ENCODE results near the gene HTR1E. TPM values are rescaled to one million over a fixed set of nuclear protein-coding genes. Genes with fewer than 3 reads are reported as not detected.

HTR1E gene
- total and polyA plus RNA-seq, 4 experiments from 2014 or later, result not detected

GRCh38 chr6:87016772-87017171, 79.4 kb downstream of the HTR1E start:
- DNase-seq, result no peak
- H3K27ac ChIP-seq (ENCODE audit: low read depth, low read length), result no peak overlapping the region
- Mint-ChIP-seq H3K4me3 (no peak overlapping the region), H3K27ac (no peak overlapping the region), H3K4me1 (no peaks in the 10 kb centered on the region), H3K27me3 (peaks cover 11 to 20% of the 10 kb centered on the region in 2 donors), H3K36me3 (no peaks in the 10 kb centered on the region), H3K9me3 (peaks cover 0 to 6% (median 3%) of the 10 kb centered on the region in 8 donors)
- CTCF ChIA-PET (ENCODE audit: partially characterized antibody), result no interaction called here
- H3K36me3 ChIP-seq (ENCODE audit: insufficient read depth, low read length), result no peaks in the 10 kb centered on the region
- POLR2A ChIA-PET (ENCODE audit: partially characterized antibody), result no interaction called here
- intact Hi-C loops (cut with micrococcal nuclease), result no loop called here
- no peaks in the 10 kb centered on the region for H3K4me1 ChIP-seq (ENCODE audit: insufficient read depth, low read length)
- H3K27me3 ChIP-seq (ENCODE audit: insufficient read depth, low read length), result no peaks in the 10 kb centered on the region
- no peaks in the 10 kb centered on the region for H3K9me3 ChIP-seq (ENCODE audit: control insufficient read depth in 1 of 2, low read length in 2 of 2)
- no peak overlapping the region for H3K4me3 ChIP-seq (ENCODE audit: low read length in 2 of 2)

DNA sequence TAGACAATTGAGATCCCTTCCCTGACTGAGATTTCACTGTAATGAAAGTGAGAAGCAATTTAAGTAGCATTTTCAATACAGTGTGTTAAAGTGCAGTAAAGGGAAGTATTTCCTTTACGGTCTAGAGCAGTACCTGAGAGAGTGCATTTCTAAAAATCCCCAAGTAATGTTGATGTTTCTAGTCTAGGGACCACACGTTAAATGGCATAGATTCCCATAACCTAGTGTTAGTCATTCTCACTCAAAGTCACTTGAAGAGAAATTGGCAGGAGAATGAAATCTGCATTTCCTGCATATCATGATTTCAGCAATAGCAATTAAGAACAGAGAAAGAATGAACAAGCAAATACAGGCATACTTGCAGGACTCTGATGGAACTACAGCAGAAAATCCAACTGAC, 89.7 kb downstream of the HTR1E start:
- Mint-ChIP-seq H3K27ac (no peak overlapping the region), H3K27me3 (peaks cover 4 to 7% of the 10 kb centered on the region in 2 donors), H3K36me3 (no peaks in the 10 kb centered on the region), H3K4me3 (no peak overlapping the region), H3K9me3 (peaks cover 0 to 2% (median 0%) of the 10 kb centered on the region in 8 donors), H3K4me1 (no peaks in the 10 kb centered on the region)
- ChIA-PET CTCF (ENCODE audit: partially characterized antibody) (no interaction called here), POLR2A (ENCODE audit: partially characterized antibody) (no interaction called here)
- Histone ChIP-seq H3K27me3 (ENCODE audit: insufficient read depth, low read length) (no peaks in the 10 kb centered on the region), H3K27ac (ENCODE audit: low read depth, low read length) (no peak overlapping the region), H3K4me3 (ENCODE audit: low read length in 2 of 2) (no peak overlapping the region), H3K9me3 (ENCODE audit: control insufficient read depth in 1 of 2, low read length in 2 of 2) (no peaks in the 10 kb centered on the region), H3K4me1 (ENCODE audit: insufficient read depth, low read length) (no peaks in the 10 kb centered on the region), H3K36me3 (ENCODE audit: insufficient read depth, low read length) (no peaks in the 10 kb centered on the region)
- intact Hi-C loops (cut with micrococcal nuclease), result no loop called here
- DNase-seq, result no peak

DNA sequence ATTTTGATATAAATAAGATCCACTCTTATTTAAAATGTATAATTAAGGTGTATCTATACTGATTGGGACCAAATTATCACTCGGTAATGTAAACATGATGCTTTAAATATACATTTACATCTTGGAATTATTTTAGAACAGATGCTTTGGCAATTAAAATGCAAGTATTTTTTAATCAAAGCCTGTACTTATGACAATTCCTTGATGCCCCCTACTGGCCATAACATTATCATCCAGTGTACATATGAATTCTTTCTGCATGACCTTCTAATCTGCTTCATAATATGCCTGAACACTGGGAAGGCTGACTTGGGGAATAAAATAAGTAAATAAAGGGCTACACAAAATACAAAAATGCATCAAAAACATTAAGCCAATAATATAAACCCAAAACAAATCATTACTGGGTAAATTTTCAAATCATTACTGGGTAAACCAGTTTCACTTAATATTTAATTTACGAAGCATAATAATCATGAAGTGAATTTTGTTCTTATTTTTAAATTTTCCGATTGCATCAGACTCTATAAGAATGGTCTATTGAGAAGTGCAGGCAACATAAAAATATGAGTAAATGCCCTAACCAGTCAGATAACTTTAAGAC, 92.5 kb downstream of the HTR1E start:
- H3K4me1 Mint-ChIP-seq, result no peaks in the 10 kb centered on the region
- H3K9me3 Mint-ChIP-seq, result peaks cover 0 to 3% (median 0%) of the 10 kb centered on the region in 8 donors
- H3K27me3 Mint-ChIP-seq, result peaks cover 0 to 9% of the 10 kb centered on the region in 2 donors
- no peaks in the 10 kb centered on the region for H3K27me3 ChIP-seq (ENCODE audit: insufficient read depth, low read length)
- intact Hi-C loops (cut with micrococcal nuclease), result loop anchor here (2.0 kb wide), 1 partner anchor 1675 kb away; no protein-coding TSS in a partner anchor
- H3K36me3 ChIP-seq (ENCODE audit: insufficient read depth, low read length), result no peaks in the 10 kb centered on the region
- ChIA-PET POLR2A (ENCODE audit: partially characterized antibody) (no interaction called here), CTCF (ENCODE audit: partially characterized antibody) (no interaction called here)
- H3K27ac ChIP-seq (ENCODE audit: low read depth, low read length), result no peak overlapping the region
- no peak overlapping the region for H3K4me3 Mint-ChIP-seq
- no peaks in the 10 kb centered on the region for H3K9me3 ChIP-seq (ENCODE audit: control insufficient read depth in 1 of 2, low read length in 2 of 2)
- H3K4me3 ChIP-seq (ENCODE audit: low read length in 2 of 2), result no peak overlapping the region
- peak in 2 of 5 donors; percentile 1 to 2 for DNase-seq
- no peak overlapping the region for H3K27ac Mint-ChIP-seq
- no peaks in the 10 kb centered on the region for H3K36me3 Mint-ChIP-seq
- H3K4me1 ChIP-seq (ENCODE audit: insufficient read depth, low read length), result no peaks in the 10 kb centered on the region

DNA sequence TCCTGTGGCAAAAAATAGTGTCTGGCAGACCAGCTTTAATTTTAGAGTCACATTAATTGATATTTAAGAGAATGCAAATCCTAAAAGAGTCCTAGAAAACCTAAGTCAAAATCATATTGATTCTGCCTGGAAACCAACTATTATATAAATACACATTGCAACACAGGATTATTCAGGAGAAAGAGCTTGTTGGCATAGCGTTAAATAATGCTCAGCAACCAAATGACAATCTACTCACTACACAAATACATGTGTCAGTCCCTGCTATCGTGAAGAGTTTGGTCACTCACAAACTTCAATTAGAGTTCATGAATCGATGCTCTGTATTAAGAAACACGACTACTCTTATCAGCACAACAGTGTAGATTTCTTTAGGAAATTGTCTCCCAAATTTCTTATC, 103.4 kb downstream of the HTR1E start:
- ChIA-PET POLR2A (ENCODE audit: partially characterized antibody) (no interaction called here), CTCF (ENCODE audit: partially characterized antibody) (interaction anchor here (2.6 kb wide), 1 partner anchor 39 kb away, joined by 10 read pairs; no protein-coding TSS in a partner anchor)
- intact Hi-C loops (cut with micrococcal nuclease), result no loop called here
- no peaks in the 10 kb centered on the region for H3K9me3 ChIP-seq (ENCODE audit: control insufficient read depth in 1 of 2, low read length in 2 of 2)
- H3K4me1 Mint-ChIP-seq, result no peaks in the 10 kb centered on the region
- H3K4me3 ChIP-seq (ENCODE audit: low read length in 2 of 2), result no peak overlapping the region
- H3K9me3 Mint-ChIP-seq, result peaks cover 0 to 9% (median 0%) of the 10 kb centered on the region in 8 donors
- H3K36me3 ChIP-seq (ENCODE audit: insufficient read depth, low read length), result no peaks in the 10 kb centered on the region
- peaks cover 12 to 14% of the 10 kb centered on the region in 2 donors for H3K27me3 Mint-ChIP-seq
- no peaks in the 10 kb centered on the region for H3K4me1 ChIP-seq (ENCODE audit: insufficient read depth, low read length)
- H3K27ac ChIP-seq (ENCODE audit: low read depth, low read length), result no peak overlapping the region
- H3K27ac Mint-ChIP-seq, result no peak overlapping the region
- no peak for DNase-seq
- no peak overlapping the region for H3K4me3 Mint-ChIP-seq
- no peaks in the 10 kb centered on the region for H3K36me3 Mint-ChIP-seq
- no peaks in the 10 kb centered on the region for H3K27me3 ChIP-seq (ENCODE audit: insufficient read depth, low read length)

- Histone ChIP-seq H3K4me1 (ENCODE audit: insufficient read depth, low read length) (no peaks in the 10 kb centered on the region), H3K9me3 (ENCODE audit: control insufficient read depth in 1 of 2, low read length in 2 of 2) (no peaks in the 10 kb centered on the region), H3K27me3 (ENCODE audit: insufficient read depth, low read length) (no peaks in the 10 kb centered on the region), H3K4me3 (ENCODE audit: low read length in 2 of 2) (no peak overlapping the region), H3K36me3 (ENCODE audit: insufficient read depth, low read length) (no peaks in the 10 kb centered on the region), H3K27ac (ENCODE audit: low read depth, low read length) (no peak overlapping the region)
- ChIA-PET CTCF (ENCODE audit: partially characterized antibody) (interaction anchor here (2.1 kb wide), 1 partner anchor 33 kb away, joined by 7 read pairs; no protein-coding TSS in a partner anchor), POLR2A (ENCODE audit: partially characterized antibody) (no interaction called here)
- no peak overlapping the region for H3K27ac Mint-ChIP-seq
- peaks cover 11 to 16% of the 10 kb centered on the region in 2 donors for H3K27me3 Mint-ChIP-seq
- DNase-seq, result no peak
- intact Hi-C loops (cut with micrococcal nuclease), result no loop called here
- no peaks in the 10 kb centered on the region for H3K36me3 Mint-ChIP-seq
- H3K9me3 Mint-ChIP-seq, result peaks cover 0 to 2% (median 0%) of the 10 kb centered on the region in 8 donors
- H3K4me1 Mint-ChIP-seq, result no peaks in the 10 kb centered on the region
- H3K4me3 Mint-ChIP-seq, result no peak overlapping the region
These were observed 108.3 kb downstream of the HTR1E start for GRCh38 chr6:87045521-87046075.

DNA sequence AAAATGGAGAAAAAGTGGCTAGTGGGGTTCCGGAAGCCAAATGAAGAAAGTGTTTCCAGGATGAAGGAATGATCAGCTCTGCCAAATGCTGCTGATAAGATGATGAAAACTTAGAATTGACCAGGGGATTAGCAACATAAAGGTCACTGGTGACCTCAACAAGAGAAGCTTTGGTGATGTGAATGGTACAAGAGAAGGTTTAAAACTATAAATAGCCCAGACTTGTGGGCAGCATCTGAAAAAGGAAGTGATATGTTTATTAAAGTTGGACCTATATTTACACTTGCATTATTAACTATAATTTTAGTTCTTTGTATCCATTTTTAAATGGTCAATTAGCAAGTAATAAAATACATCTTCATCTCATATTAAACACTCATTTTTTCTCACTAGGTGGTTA, 112.5 kb downstream of the HTR1E start:
- no peaks in the 10 kb centered on the region for H3K4me1 Mint-ChIP-seq
- no peak overlapping the region for H3K27ac Mint-ChIP-seq
- ChIA-PET POLR2A (ENCODE audit: partially characterized antibody) (no interaction called here), CTCF (ENCODE audit: partially characterized antibody) (no interaction called here)
- no peak for DNase-seq
- no peak overlapping the region for H3K4me3 Mint-ChIP-seq
- Histone ChIP-seq H3K27me3 (ENCODE audit: insufficient read depth, low read length) (no peaks in the 10 kb centered on the region), H3K27ac (ENCODE audit: low read depth, low read length) (no peak overlapping the region), H3K4me3 (ENCODE audit: low read length in 2 of 2) (no peak overlapping the region), H3K4me1 (ENCODE audit: insufficient read depth, low read length) (no peaks in the 10 kb centered on the region), H3K9me3 (ENCODE audit: control insufficient read depth in 1 of 2, low read length in 2 of 2) (no peaks in the 10 kb centered on the region), H3K36me3 (ENCODE audit: insufficient read depth, low read length) (no peaks in the 10 kb centered on the region)
- H3K27me3 Mint-ChIP-seq, result peaks cover 4 to 8% of the 10 kb centered on the region in 2 donors
- no peaks in the 10 kb centered on the region for H3K9me3 Mint-ChIP-seq
- no peaks in the 10 kb centered on the region for H3K36me3 Mint-ChIP-seq
- intact Hi-C loops (cut with micrococcal nuclease), result no loop called here

DNA sequence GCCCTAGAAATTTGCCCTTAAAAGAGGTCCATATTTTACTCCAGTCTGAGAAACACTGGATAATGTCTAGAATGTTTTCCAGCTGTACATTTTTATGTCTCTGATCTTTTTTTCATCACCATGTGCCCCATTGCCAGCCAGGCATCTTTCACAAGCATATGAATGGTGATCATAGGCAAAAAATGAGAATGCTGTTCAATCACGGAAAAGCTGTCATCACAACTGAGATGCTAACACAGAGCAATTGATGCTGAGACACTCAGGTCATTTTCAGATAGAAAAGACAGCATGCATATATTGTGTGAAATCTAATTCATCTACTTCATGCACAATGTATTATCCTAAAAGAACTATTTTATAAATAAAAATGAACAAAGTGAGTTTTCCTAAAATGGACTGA, 116.0 kb downstream of the HTR1E start:
- Histone ChIP-seq H3K36me3 (ENCODE audit: insufficient read depth, low read length) (no peaks in the 10 kb centered on the region), H3K27me3 (ENCODE audit: insufficient read depth, low read length) (no peaks in the 10 kb centered on the region), H3K4me1 (ENCODE audit: insufficient read depth, low read length) (no peaks in the 10 kb centered on the region), H3K27ac (ENCODE audit: low read depth, low read length) (no peak overlapping the region), H3K4me3 (ENCODE audit: low read length in 2 of 2) (no peak overlapping the region), H3K9me3 (ENCODE audit: control insufficient read depth in 1 of 2, low read length in 2 of 2) (no peaks in the 10 kb centered on the region)
- Mint-ChIP-seq H3K27ac (no peak overlapping the region), H3K4me1 (peaks cover 0 to 3% (median 2%) of the 10 kb centered on the region in 4 donors), H3K9me3 (peaks cover 0 to 2% (median 0%) of the 10 kb centered on the region in 8 donors), H3K27me3 (peaks cover 2 to 7% of the 10 kb centered on the region in 2 donors), H3K36me3 (no peaks in the 10 kb centered on the region), H3K4me3 (no peak overlapping the region)
- POLR2A ChIA-PET (ENCODE audit: partially characterized antibody), result no interaction called here
- CTCF ChIA-PET (ENCODE audit: partially characterized antibody), result no interaction called here
- intact Hi-C loops (cut with micrococcal nuclease), result no loop called here
- no peak for DNase-seq

Data from CD4-positive, alpha-beta memory T cell (primary cell).